ENCODE data around the gene SLFN11. TPM values are rescaled to one million over a fixed set of nuclear protein-coding genes. Genes with fewer than 3 reads are reported as not detected.

SLFN11 gene
- total and polyA plus RNA-seq, 12 donors: 4.3 to 25.7 (median 17.1) TPM

- H3K4me1 ChIP-seq: peaks cover 0 to 11% (median 0%) of the 10 kb centered on the region in 9 donors
- WGBS, 2 donors: 57 to 85% methylated on average over 2 of the region's 2 CpGs
- DNase-seq (no peak), ATAC-seq (no peak)
- no peaks in the 10 kb centered on the region for H3K9me3 ChIP-seq
- TF ChIP-seq CTCF (IDR thresholded peaks at IDR 0.05): no peak
- no peak overlapping the region for H3K27ac ChIP-seq
- H3K4me3 ChIP-seq: no peak overlapping the region
- intact Hi-C loops (cut with DNase I): no loop called here
- no peaks in the 10 kb centered on the region for H3K36me3 ChIP-seq
- peaks cover 0 to 8% (median 0%) of the 10 kb centered on the region in 7 donors for H3K27me3 ChIP-seq
Observed at GRCh38 chr17:35390156-35390555, 16.7 kb upstream of the SLFN11 start.

GRCh38 chr17:35387496-35387895 is 14.1 kb upstream of the SLFN11 start:
- H3K27me3 ChIP-seq: peaks cover 0 to 8% (median 0%) of the 10 kb centered on the region in 7 donors
- no peak overlapping the region for H3K4me3 ChIP-seq
- peaks cover 0 to 11% (median 0%) of the 10 kb centered on the region in 9 donors for H3K4me1 ChIP-seq
- H3K27ac ChIP-seq: no peak overlapping the region
- TF ChIP-seq CTCF (IDR thresholded peaks at IDR 0.05): no peak
- peaks cover 0 to 12% (median 0%) of the 10 kb centered on the region in 11 donors for H3K9me3 ChIP-seq
- DNase-seq (no peak), ATAC-seq (no peak)
- H3K36me3 ChIP-seq: no peaks in the 10 kb centered on the region
- intact Hi-C loops (cut with DNase I): no loop called here

- 53 to 69% methylated on average over 3 of the region's 3 CpGs for WGBS, 2 donors
- no peak for ATAC-seq
- intact Hi-C loops (cut with DNase I): loop anchor here in 5 of 10 donors (5.0 to 10.0 kb wide), 5 partner anchors 55 to 157 kb away; partner anchors contain the start of genes SLFN12 (in 3 of the 5) and SLFN12L (in 2 of the 5)
- Histone ChIP-seq H3K4me3 (peak overlapping the region in 2 of 10 donors; percentile 13 to 36), H3K36me3 (no peaks in the 10 kb centered on the region), H3K4me1 (peaks cover 0 to 39% (median 15%) of the 10 kb centered on the region in 9 donors), H3K27me3 (peaks cover 0 to 17% (median 0%) of the 10 kb centered on the region in 7 donors), H3K9me3 (peaks cover 0 to 8% (median 0%) of the 10 kb centered on the region in 11 donors), H3K27ac (peak overlapping the region in 7 of 10 donors; percentile 28 to 99 (median 65))
- TF ChIP-seq CTCF (IDR thresholded peaks at IDR 0.05): no peak
- no peak for DNase-seq
Observed at GRCh38 chr17:35377706-35378105, 4.3 kb upstream of the SLFN11 start.

GRCh38 chr17:35377068-35377467 is 3.6 kb upstream of the SLFN11 start:
- intact Hi-C loops (cut with DNase I): loop anchor here in 5 of 10 donors (5.0 to 10.0 kb wide), 5 partner anchors 55 to 158 kb away; partner anchors contain the start of genes SLFN12 (in 3 of the 5) and SLFN12L (in 2 of the 5)
- H3K27ac ChIP-seq: peak overlapping the region in 6 of 10 donors; percentile 28 to 99 (median 66)

More at GRCh38 chr17:35377068-35377467, 3.6 kb upstream of the SLFN11 start:
- TF ChIP-seq CTCF (IDR thresholded peaks at IDR 0.05): no peak
- WGBS, 2 donors: 68 to 78% methylated on average over 2 of the region's 2 CpGs
- Histone ChIP-seq H3K27me3 (peaks cover 0 to 17% (median 0%) of the 10 kb centered on the region in 7 donors), H3K4me3 (peak overlapping the region in 2 of 10 donors; percentile 13 to 36), H3K9me3 (peaks cover 0 to 7% (median 0%) of the 10 kb centered on the region in 11 donors), H3K4me1 (peaks cover 0 to 43% (median 15%) of the 10 kb centered on the region in 9 donors), H3K36me3 (no peaks in the 10 kb centered on the region)
- ATAC-seq (no peak), DNase-seq (no peak)

All from heart right ventricle (tissue), 16 donors.